Adrenal gland (tissue), 12 donors: Measurements from ENCODE around the gene HYOU1. TPM values are rescaled to one million over a fixed set of nuclear protein-coding genes. Genes with fewer than 3 reads are reported as not detected.

ENCODE experiments used
- DNase-seq, 7 donors: peaks; one replicate each; pipeline ENCODE4 v3.0.0-alpha.2; 2019 to 2020
- H3K27ac ChIP-seq, 5 donors: fragments of 200-600 bp; sonication (generic) in 4 of 5; 1 replicate in 3 of 5; 2 replicates in 2 of 5; pipeline versions ENCODE4 v1.5.1 to v1.8.0; 2016 to 2020; ENCODE audit warnings: mild to moderate bottlenecking in 1 of 5
- H3K27me3 ChIP-seq: fragments of 200-600 bp; 2 replicates; pipeline ENCODE4 v1.8.0; 2021
- H3K36me3 ChIP-seq, 2 donors: fragments of 200-600 bp; replicated peaks in 1 of 2; 1 replicate in 1 of 2; 2 replicates in 1 of 2; pipeline versions ENCODE4 v1.5.1 to v1.8.0; 2018 to 2022
- H3K4me1 ChIP-seq, 2 donors: fragments of 200-600 bp; replicated peaks in 1 of 2; 1 replicate in 1 of 2; 2 replicates in 1 of 2; pipeline versions ENCODE4 v1.5.1 to v1.8.0; 2018 to 2021
- H3K4me3 ChIP-seq, 4 donors: fragments of 200-600 bp; sonication (generic) in 3 of 4; one replicate each; pipeline ENCODE4 v1.5.1; 2016 to 2018
- H3K9me3 ChIP-seq, 3 donors: fragments of 200-600 bp; sonication (generic) in 1 of 3; replicated peaks in 1 of 3; 1 replicate in 2 of 3; 2 replicates in 1 of 3; pipeline versions ENCODE4 v1.5.1 to v1.8.0; 2016 to 2021
- POLR2A ChIP-seq, 2 donors: fragments of 450-650 bp; IDR thresholded peaks; one replicate each; pipeline ENCODE4 v1.6.1; 2017; ENCODE audit warnings: antibody characterized with exemption in 2 of 2, mild to moderate bottlenecking in 2 of 2, moderate library complexity in 1 of 2
- WGBS, 4 donors: extraction: QIAGEN DNeasy Blood & Tissue Kit in 2 of 4; methylation state at CpG; one replicate each; pipeline versions ENCODE4 v1.1.5 to v1.1.7; 2013 to 2017; 5-methylcytosine and 5-hydroxymethylcytosine counted together
- intact Hi-C, 2 donors: fragments of 100-400 bp; cut with DNase I; formaldehyde crosslinking; loops; one replicate each; pipeline versions ENCODE4 v1.14.1 to v1.15.0; 2022 to 2023
- polyA plus RNA-seq, 3 donors: library from polyadenylated mRNA; stranded (reverse); fragments of 200-250 nt in 2 of 3; fragments of 350-450 nt in 1 of 3; fragmentation: Illumina TruSeq in 1 of 3; extraction: RNeasy Lipid Tissue Mini Kit (QIAGEN cat#74804) in 1 of 3; gene quantifications; one replicate each; pipeline ENCODE4 v1.2.3, GENCODE V29; 2013 to 2014
- total RNA-seq, 9 donors: library from RNA; depleted of rRNA in 4 of 9; stranded (reverse); fragments of >200 nt in 4 of 9; fragments of 120-200 nt in 1 of 9; fragmentation: NEBNext Ultra II Directional in 1 of 9; extraction: Animal tissue kit (Norgen Biotek cat#: 25700) in 1 of 9; gene quantifications; one replicate each; pipeline versions ENCODE4 v1.1.0 to v1.2.4, GENCODE V29; 2013 to 2023
- TF ChIP-seq, protein P1 (sequence below), 6 experiments: fragments of 450-650 bp in 4 of 6; fragments of 200-600 bp in 2 of 6; sonication (generic) in 1 of 6; IDR thresholded peaks; 1 replicate in 5 of 6; 2 replicates in 1 of 6; pipeline versions ENCODE4 v1.5.1 to v1.8.0; 2016 to 2021; ENCODE audit warnings: antibody characterized with exemption in 6 of 6, mild to moderate bottlenecking in 2 of 6, moderate library complexity in 1 of 6
- donor health status: healthy with polysubstance abuse.
- donor health status: Bipolar disorder and iron deficiency.
- donor health status: DM: yes; HTN: yes; CAD: no.
- donor health status: DM: no; HTN: no; CAD: no.
- donor health status: DM: no; HTN: no; CAD: no.
- donor health status: DM: yes; HTN: yes; CAD: no.

HYOU1 gene
- total and polyA plus RNA-seq, 12 donors: 43.5 to 301 (median 69.3) TPM

DNA sequence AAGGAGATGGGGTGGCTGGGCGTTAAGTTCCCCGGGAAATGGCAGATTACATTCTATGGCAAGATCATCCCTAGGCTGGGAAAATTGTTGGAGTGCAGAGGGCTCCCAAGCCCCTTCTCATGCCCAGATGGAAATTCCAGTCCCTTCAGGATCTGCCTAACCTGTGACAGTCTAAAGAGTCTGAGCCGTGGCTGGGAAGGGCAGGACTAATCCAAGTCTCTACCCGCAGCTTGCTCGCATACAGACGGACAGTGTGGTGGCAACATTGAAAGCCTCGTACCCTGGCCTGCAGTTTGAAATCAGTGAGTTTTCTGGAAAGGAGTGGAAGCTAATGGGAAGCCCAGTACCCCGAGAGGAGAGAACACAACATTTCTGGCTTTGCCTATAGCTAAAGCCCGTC, 31.4 kb upstream of the HYOU1 start:
- H3K27me3 ChIP-seq: no peaks in the 10 kb centered on the region
- DNase-seq: no peak
- H3K36me3 ChIP-seq: peaks cover 0 to 9% of the 10 kb centered on the region in 2 donors
- no peak overlapping the region for H3K27ac ChIP-seq
- WGBS, 4 donors: 91 to 96% (median 96%) methylated on average over 8 to 9 of the region's 9 CpGs
- peaks cover 7 to 21% of the 10 kb centered on the region in 2 donors for H3K4me1 ChIP-seq
- TF ChIP-seq POLR2A (IDR thresholded peaks at IDR 0.05): no peak
- TF ChIP-seq, protein P1, sequence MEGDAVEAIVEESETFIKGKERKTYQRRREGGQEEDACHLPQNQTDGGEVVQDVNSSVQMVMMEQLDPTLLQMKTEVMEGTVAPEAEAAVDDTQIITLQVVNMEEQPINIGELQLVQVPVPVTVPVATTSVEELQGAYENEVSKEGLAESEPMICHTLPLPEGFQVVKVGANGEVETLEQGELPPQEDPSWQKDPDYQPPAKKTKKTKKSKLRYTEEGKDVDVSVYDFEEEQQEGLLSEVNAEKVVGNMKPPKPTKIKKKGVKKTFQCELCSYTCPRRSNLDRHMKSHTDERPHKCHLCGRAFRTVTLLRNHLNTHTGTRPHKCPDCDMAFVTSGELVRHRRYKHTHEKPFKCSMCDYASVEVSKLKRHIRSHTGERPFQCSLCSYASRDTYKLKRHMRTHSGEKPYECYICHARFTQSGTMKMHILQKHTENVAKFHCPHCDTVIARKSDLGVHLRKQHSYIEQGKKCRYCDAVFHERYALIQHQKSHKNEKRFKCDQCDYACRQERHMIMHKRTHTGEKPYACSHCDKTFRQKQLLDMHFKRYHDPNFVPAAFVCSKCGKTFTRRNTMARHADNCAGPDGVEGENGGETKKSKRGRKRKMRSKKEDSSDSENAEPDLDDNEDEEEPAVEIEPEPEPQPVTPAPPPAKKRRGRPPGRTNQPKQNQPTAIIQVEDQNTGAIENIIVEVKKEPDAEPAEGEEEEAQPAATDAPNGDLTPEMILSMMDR (IDR thresholded peaks at IDR 0.05): no peak
- no peaks in the 10 kb centered on the region for H3K9me3 ChIP-seq
- intact Hi-C loops: no loop called here
- H3K4me3 ChIP-seq: no peak overlapping the region

DNA sequence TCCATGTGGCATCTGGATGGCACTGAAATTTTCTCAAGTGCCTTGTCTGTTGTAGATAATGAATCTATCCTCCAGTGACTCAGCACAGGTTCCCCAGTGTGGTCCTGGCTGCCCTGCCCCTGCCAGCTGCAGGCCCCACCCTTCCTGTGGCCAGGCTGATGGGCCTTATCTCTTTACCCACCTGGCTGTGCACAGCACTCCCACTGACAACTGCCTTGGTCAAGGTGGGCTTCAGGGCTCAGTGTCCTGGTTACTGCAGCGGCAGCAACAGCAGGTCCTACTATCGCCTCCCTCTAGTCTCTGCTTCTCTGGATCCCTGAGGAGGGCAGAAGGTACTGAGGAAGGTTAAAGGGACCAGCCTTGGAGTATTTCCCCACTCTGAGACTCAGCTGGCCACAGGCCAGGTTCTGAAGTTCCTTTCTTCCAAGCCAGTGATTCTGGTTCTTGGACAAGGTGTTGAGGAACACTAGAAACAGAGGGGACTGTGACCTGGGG, 30.8 kb upstream of the HYOU1 start:
- no peak overlapping the region for H3K4me3 ChIP-seq
- TF ChIP-seq POLR2A (IDR thresholded peaks at IDR 0.05): no peak
- TF ChIP-seq, protein P1 (IDR thresholded peaks at IDR 0.05): no peak
- H3K36me3 ChIP-seq: peaks cover 0 to 5% of the 10 kb centered on the region in 2 donors
- intact Hi-C loops: no loop called here
- no peaks in the 10 kb centered on the region for H3K9me3 ChIP-seq
- no peak for DNase-seq
- H3K27me3 ChIP-seq: no peaks in the 10 kb centered on the region
- H3K4me1 ChIP-seq: peaks cover 6 to 15% of the 10 kb centered on the region in 2 donors
- no peak overlapping the region for H3K27ac ChIP-seq
- WGBS, 4 donors: 88 to 100% (median 94%) methylated on average over 2 of the region's 2 CpGs

DNA sequence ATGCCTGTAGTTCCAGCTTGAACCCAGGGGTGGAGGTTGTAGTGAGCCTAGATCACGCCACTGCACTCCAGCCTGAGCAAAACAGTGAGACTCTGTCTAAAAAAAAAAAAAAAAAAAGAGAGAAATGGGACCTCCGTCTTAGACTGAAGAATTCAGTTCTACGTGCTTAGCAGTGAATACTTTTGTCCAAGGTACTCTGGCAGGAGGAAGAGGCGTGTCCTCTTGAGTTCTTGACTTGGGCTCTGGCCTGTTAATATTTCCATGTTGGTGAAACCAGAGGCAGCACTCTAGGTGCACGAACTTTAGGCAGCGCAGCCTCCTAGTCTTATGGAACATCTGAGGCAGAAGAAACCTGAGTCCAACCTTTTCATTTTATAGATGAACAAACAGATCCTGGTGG, 30.1 kb upstream of the HYOU1 start:
- no peak for DNase-seq
- 79 to 90% (median 90%) methylated on average over 6 of the region's 6 CpGs for WGBS, 4 donors

DNA sequence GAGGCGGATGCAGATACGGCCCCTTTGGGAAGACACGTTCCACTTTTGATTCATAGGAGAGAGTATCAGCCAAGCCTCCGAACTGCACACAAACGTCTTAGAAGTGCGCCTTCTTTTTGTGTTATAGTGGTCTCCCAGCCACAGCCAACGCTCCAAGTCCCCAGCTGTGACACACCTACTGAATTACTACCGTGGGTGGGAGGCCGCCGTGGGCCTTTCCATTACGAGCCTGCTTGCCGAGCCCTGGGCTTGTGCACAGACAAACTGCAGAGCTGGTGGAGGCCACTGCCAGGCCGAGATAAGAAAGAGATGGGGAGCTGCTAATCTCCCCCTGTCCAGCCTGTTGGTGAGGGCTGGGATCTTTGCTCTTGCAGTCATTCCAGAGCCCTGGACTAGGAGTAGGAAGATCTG, 28.4 kb upstream of the HYOU1 start:
- Histone ChIP-seq H3K36me3 (peaks cover 0 to 22% of the 10 kb centered on the region in 2 donors), H3K27me3 (no peaks in the 10 kb centered on the region), H3K4me1 (peaks cover 6 to 14% of the 10 kb centered on the region in 2 donors), H3K4me3 (peak overlapping the region in 3 of 4 donors; percentile 75 to 84 (median 76)), H3K9me3 (no peaks in the 10 kb centered on the region), H3K27ac (peak overlapping the region; percentile 20 to 98 (median 84))
- peak in 1 of 7 donors; percentile 32 for DNase-seq
- no peak for TF ChIP-seq POLR2A (IDR thresholded peaks at IDR 0.05)
- TF ChIP-seq, protein P1 (IDR thresholded peaks at IDR 0.05): no peak
- intact Hi-C loops: no loop called here
- WGBS, 4 donors: 0 to 2% (median 1%) methylated on average over 9 to 13 of the region's 13 CpGs

More for the DNA sequence above, 30.1 kb upstream of the HYOU1 start:
- no peaks in the 10 kb centered on the region for H3K27me3 ChIP-seq
- intact Hi-C loops: no loop called here
- peaks cover 6 to 14% of the 10 kb centered on the region in 2 donors for H3K4me1 ChIP-seq
- H3K9me3 ChIP-seq: no peaks in the 10 kb centered on the region
- TF ChIP-seq, protein P1 (IDR thresholded peaks at IDR 0.05): no peak
- no peak for TF ChIP-seq POLR2A (IDR thresholded peaks at IDR 0.05)
- no peak overlapping the region for H3K27ac ChIP-seq
- H3K36me3 ChIP-seq: peaks cover 0 to 6% of the 10 kb centered on the region in 2 donors
- H3K4me3 ChIP-seq: no peak overlapping the region
